GM18907 (cell line): Measurements from ENCODE around the gene RIPOR3.
"Not testable (repeated sequence)": the region's sequence is repeated elsewhere in the genome, so short reads cannot be mapped to it uniquely, and the experiment has no call there.

Experiments used
- ATAC-seq: cut with Tn5 transposase; IDR thresholded peaks from one replicate; pipeline ENCODE4 v1.9.1; 2021; ENCODE audit warnings: mild to moderate bottlenecking, moderate library complexity; ENCODE audit not compliant: unreplicated experiment

RIPOR3 gene

GRCh38 chr20:50635676-50636600 lies 55.4 kb downstream of the RIPOR3 start:
- ATAC-seq: no peak

- no peak for ATAC-seq
Observed at GRCh38 chr20:50635014-50635557, 56.3 kb downstream of the RIPOR3 start.

DNA sequence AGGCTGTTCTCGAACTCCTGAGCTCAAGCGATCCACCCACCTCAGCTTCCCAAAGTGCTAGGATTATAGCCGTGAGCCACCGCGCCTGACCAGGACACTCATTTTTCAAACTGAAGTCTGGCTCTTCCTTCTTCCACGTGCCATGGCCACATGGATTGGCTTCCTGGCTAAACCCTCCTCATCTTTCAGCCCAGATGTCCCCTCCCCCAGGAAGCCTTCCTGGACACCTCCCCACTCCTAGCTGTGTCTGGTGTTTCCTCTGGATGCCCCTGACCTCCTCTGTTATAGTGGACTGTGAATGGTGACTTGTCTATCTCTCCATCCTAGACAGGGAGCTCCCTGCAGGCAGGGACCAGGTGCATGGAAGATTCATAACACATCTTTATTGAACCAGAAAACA lies 57.2 kb downstream of the RIPOR3 start:
- no peak for ATAC-seq

GRCh38 chr20:50633361-50633760 lies 58.0 kb downstream of the RIPOR3 start:
- ATAC-seq: no peak

DNA sequence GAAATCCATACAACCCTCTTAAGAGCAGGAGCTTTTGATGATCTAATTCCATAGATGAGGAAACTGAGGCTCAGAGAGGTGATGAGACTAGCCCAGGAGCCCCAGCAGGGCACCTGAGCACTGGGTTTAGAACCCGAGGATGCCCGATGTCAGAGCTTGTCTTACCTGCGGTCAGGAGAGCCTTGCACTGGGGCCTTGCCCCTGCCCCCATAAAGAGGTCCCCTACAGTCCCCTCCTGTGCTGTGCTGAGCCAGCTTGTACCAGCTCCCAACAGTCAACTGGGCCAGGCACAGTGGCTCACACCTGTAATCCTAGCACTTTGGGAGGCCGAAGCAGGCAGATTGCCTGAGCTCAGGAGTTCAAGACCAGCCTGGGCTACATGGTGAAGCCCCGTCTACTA lies 58.6 kb downstream of the RIPOR3 start:
- no peak for ATAC-seq

DNA sequence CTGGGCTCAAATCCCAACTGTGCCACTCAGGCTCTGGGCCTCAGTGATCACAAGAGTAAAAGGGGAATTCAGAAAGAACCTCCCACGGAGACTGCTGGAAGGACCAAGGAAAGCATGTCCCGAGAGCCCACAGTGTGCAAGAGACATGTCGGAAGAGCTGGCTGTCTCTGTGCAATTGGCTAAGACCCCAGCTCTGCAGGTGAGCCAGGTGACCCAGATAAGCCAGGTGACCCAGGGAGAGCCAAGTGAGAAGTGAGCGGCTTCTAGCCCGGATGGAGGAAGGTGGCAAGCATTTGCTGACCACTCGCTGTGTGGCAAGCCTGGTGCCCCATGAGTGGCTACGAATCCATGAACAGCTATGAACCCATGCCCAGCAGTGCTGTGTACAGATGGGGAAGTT lies 59.1 kb downstream of the RIPOR3 start:
- ATAC-seq: no peak

- no peak for ATAC-seq
Observed at GRCh38 chr20:50630578-50631263, 60.6 kb downstream of the RIPOR3 start.

DNA sequence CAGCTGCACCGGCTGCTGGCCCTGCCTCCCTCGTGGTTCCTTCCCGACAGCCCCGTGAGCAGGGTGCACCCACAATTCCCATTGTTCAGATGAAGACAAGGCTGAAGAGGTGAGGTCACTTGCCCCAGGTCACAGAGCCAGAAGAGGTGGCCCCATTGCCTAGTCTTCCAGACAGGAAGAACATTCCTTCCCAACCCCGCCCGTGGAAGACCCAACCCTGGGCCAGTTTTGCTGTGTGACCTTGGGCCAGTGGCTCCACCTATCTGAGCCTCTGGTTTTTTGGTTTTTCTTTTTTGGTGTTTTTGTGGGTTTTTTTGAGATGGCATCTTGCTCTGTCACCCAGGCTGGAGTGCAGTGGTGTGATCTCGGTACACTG lies 61.7 kb downstream of the RIPOR3 start:
- ATAC-seq: no peak

- ATAC-seq: no peak
Observed at GRCh38 chr20:50628853-50629669, 62.3 kb downstream of the RIPOR3 start.

GRCh38 chr20:50628332-50628731 lies 63.0 kb downstream of the RIPOR3 start:
- ATAC-seq: no peak

DNA sequence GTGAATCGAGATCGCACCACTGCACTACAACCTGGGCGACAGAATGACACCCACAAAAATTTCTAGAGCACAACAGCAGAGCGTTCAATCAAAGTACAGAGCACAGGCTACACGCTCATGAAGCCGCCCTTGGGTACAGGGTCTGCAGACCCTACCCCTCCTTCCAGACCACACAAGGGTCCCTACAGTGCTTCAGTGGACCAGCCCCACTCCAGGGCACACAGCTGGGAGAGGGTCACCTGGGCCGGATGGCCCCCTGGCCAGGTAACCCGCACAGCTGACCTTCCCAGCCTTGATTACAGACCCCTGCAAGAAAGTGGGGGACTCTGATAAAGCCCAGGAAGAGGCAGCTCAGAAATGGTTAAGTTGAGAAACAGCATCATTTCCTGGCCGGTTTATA lies 63.6 kb downstream of the RIPOR3 start:
- ATAC-seq: no peak

DNA sequence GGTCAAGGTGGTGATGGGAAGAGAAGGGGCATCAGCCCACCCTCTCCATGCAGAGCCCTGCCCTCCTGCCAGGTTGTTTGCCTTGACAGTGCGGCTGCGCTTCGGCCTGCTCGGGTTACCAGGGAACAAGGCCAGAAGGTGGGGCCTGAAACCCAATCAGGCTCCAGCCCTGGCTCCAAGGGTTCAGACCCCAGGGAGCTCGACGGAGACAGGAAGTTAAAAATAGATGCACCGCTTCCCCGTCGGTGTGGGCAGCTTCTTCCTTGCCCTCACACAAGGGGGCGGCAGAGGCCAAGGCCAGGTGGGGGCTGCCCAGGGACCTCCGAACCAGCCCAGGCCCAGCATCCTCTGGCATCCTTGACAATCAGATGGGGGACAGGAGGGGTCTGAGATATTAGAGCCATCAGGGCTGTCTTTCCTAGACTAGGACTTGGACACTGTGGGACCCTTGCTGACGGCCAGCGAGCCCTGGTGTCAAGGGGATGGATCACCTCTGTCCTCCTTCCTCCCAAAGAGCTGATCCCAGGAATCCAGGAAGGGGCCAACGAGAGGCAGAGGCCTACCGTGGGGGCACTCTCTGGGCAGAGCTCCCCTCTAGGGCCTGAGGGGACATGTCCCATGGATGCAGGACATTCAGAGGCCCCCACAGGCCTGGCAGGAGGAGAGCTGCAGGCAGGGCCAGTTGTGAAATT lies 65.2 kb downstream of the RIPOR3 start:
- no peak for ATAC-seq

DNA sequence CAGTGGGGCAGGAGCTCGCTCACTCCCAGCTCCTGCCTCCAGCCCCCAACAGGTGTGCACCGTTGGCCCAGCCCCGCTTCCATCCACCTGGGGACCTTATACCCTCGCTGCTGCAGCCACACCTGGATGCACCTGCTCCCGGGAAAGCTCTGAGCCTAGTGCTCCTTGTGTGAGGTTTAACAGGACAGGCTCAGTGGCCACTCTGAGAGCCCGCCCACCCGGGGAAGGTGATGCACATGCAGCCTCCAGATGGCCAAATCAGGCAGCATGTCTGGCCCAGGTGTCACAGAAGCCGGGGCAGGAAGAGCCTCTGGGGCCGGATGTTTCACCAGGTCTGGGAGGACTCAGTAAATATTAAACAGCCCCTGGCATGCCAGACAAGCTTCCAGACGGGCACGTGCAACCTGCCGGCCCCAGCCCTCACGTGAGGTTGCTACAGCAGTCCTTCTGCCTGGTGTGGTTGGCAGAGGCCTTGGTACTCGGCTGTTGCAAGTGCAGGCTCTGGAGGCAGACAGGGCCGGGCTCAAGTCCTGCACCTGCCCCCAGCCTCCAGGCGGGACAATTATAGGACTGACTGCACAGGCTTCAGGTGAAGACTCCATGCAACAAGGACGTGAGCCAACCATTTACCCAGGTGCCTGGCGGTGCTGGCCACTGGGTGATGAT lies 66.9 kb downstream of the RIPOR3 start:
- ATAC-seq: no peak

DNA sequence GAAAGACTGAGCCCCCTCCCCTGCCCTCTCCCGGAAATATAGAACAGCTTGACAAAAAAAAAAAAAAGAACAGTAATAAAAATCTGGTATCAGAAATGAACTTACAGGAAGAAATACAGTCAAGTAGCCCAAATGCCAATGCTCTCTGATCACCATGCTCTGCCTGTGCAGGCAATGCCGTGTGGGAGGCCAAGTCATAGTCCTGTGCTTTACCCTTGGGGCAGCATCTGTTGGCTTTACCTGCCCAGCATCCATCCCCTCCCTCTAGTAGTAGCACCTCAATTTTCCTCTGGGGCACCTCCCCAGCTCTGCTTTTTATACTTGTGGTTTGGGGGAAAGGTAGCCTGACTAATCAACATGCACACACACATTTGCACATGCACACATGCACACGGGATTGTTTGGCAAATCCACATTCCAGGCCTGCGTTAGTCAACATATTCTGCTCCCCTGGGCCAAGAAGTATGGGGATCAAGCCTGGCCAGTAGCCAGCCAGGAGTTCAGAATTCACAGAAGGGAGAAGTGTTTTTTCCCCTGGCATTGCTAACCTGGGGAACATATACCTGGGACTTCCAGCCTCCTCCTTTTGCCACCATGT lies 70.2 kb downstream of the RIPOR3 start:
- no peak for ATAC-seq

GRCh38 chr20:50620459-50620858 lies 70.9 kb downstream of the RIPOR3 start:
- not testable (repeated sequence) for ATAC-seq

DNA sequence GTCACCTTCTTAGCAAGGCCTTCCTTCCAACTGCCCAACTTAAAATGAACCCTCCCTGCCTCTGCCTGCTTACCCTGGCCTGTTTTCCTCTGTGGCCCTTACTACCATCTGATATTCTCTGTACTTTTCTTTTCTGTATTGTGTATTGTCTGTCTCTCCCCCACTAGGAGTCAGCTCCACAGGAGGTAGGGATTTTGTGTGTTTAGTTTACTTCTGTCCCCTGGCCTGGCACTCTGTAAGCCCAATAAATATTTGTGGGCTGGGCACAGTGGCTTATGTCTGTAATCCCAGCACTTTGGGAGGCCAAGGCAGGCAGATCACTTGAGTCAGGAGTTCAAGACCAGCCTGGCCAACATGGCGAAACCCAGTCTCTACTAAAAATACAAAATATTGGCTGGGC lies 72.8 kb downstream of the RIPOR3 start:
- no peak for ATAC-seq

DNA sequence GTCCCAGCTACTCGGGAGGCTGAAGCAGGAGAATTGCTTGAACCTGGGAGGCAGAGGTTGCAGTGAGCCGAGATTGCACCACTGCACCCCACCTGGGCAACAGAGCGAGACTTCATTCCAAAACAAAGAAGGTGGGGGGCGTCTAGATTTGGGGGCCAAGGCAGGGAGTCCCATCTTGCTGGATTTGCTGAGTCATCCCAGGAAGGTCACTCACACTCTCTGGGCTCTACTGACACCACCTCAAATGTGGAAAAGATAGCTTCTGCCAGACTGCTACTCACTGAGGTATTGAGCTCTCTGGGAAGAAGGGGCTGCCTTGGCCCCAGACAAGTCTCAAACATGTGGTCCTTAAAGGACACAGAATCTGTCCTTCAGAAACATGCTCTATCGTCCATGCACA lies 74.3 kb downstream of the RIPOR3 start:
- no peak for ATAC-seq

DNA sequence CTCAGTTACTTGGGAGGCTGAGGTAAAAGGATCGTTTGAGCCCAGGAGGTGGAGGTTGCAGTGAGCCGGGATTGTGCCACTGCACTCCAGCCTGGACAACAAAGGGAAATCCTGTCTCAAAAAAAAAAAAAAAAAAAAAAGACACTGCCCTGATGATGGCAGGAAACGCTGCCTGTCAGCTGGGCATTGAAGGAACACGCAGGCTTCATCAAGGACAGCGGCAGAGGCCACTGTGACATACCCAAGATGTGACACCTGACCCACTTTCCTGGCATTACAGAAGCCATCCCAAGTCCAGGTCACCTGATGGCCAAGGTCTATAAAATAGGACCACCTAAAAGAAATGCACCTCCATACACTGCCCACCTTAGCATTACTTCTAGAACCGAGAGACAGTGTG lies 75.9 kb downstream of the RIPOR3 start:
- no peak for ATAC-seq

DNA sequence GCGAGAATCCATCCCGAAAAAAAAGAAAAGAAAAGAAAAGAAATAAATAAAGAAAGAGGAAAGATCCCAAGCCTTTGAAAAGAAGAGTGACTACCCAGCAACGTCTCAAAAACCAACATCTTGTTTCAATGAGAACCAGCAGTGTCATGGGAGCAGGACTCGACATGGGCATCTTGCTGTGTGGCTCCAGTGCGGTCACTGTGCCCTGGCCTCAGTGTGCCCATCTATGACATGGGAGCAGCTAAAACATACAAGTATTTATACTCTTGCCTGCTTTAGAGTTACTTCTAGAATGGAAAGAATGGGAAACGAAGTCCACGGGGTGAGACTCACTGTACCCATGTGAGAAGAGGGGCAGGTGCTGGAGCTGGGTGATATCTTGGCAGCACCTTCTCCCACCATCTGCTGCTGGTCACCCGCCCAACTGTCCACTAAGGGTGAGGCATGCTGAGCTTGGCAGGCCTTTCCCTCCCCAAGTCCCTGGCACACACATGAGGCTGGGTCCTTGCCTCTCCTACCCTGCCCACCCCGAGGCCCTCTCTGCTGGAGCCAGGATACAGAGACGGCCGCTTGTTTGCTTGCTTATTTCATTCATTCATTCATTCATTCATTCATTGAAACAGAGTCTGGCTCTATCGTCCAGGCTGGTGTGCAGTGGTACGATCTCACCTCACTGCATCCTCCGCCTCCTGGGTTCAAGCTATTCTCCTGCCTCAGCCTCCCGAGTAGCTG lies 77.7 kb downstream of the RIPOR3 start:
- no peak for ATAC-seq
